Large intestine (tissue), 12 donors: ENCODE data around the gene ADCYAP1. TPM values are rescaled to one million over a fixed set of nuclear protein-coding genes. Genes with fewer than 3 reads are reported as not detected.
"Not testable (repeated sequence)": the region's sequence is repeated elsewhere in the genome, so short reads cannot be mapped to it uniquely, and the experiment has no call there.

Experiments
- DNase-seq, 2 donors: peaks; one replicate each; pipeline versions ENCODE4 v3.0.0 to v3.0.0-alpha.2; 2013
- H3K27ac ChIP-seq: one replicate; pipeline ENCODE4 v1.5.1; 2013; ENCODE audit warnings: low read length
- H3K27me3 ChIP-seq: 2 replicates; pipeline ENCODE4 v1.6.1; 2013; ENCODE audit warnings: low read length; ENCODE audit not compliant: control insufficient read depth, insufficient read depth
- H3K36me3 ChIP-seq: 2 replicates; pipeline ENCODE4 v1.6.1; 2013; ENCODE audit warnings: low read length; ENCODE audit not compliant: control insufficient read depth, insufficient read depth
- H3K4me1 ChIP-seq: one replicate; pipeline ENCODE4 v1.6.1; 2013; ENCODE audit warnings: low read length; ENCODE audit not compliant: control insufficient read depth, insufficient read depth
- H3K4me3 ChIP-seq: one replicate; pipeline ENCODE4 v1.5.1; 2013; ENCODE audit warnings: low read length
- H3K9me3 ChIP-seq: one replicate; pipeline ENCODE4 v1.6.1; 2013; ENCODE audit warnings: mild to moderate bottlenecking, low read depth, low read length, moderate library complexity; ENCODE audit not compliant: control insufficient read depth
- WGBS: methylation state at CpG from one replicate; pipeline ENCODE4 v1.1.5; 2013; ENCODE audit warnings: low lambda C conversion rate; ENCODE audit not compliant: insufficient coverage; 5-methylcytosine and 5-hydroxymethylcytosine counted together
- long read RNA-seq, 11 donors: transcript quantifications; one replicate each; lab custom pipeline, GENCODE V29; 2026
- polyA plus RNA-seq: library from polyadenylated mRNA; unstranded; fragments of 120-200 nt; gene quantifications from one replicate; pipeline ENCODE4 v1.2.1, GENCODE V29; 2013

The ADCYAP1 gene
- polyA plus RNA-seq, result 4.4 TPM
- long read RNA-seq, donor 1, partial matches to known transcripts, result 0 of 3 reads
- long read RNA-seq, donor 1, other reads (novel, unspliced or antisense), result 0 of 3 reads
- long read RNA-seq, donor 2, partial matches to known transcripts, result 0 of 1 reads
- long read RNA-seq, donor 2, other reads (novel, unspliced or antisense), result 0 of 1 reads
- long read RNA-seq, donor 3, result 0 reads
- long read RNA-seq, donor 4, result 0 reads
- long read RNA-seq, donor 5, partial matches to known transcripts, result 0 of 1 reads
- long read RNA-seq, donor 5, other reads (novel, unspliced or antisense), result 0 of 1 reads
- long read RNA-seq, donor 6, result 0 reads
- long read RNA-seq, donor 7, partial matches to known transcripts, result 0 of 1 reads
- long read RNA-seq, donor 7, other reads (novel, unspliced or antisense), result 0 of 1 reads
- long read RNA-seq, donor 8, result 0 reads
- long read RNA-seq, donor 9, result 0 reads
- long read RNA-seq, donor 10, result 0 reads
- long read RNA-seq, donor 11, partial matches to known transcripts, result 0 of 1 reads
- long read RNA-seq, donor 11, other reads (novel, unspliced or antisense), result 0 of 1 reads

DNA sequence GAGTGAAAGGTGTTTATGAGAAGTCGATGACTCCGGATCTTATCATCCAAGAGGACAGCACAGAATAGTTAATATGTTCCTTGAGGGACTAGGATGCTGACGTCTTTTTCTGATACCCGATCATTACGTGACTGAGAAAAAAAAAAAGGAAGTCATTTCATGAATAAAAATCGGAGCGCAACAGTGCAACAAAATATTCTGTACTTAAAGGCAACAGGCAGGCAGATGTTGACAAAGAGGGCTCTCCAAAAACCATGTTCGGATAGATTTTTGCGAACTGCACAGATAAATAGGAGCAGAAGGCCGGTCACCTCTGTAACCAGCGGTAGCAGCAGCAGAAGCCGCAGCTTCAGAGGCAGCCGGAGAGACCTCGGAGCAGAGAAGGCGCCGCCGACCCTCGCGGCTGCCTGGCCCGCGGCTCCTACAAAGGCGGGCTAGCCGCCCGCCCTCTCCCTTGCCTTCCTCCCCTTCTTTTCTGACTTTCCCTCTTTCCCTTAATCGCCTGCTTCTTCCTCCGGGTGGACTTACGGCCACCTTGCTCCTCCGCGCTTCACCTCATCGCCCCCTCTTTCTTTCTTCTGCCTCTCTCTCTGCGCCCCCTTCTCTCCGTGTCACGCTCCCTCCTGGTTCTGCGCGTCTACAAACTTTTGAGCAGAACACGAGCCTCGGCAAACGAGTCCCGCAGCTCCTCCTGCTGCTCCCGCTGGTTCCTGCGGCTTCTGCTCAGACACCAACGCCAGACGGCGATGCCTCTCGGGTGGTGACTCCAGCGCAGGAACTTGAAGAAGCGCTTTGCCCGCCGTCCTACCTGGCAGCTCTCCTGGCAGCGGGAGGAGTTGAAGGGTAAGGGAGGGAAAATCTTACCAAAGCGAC is at the start of gene ADCYAP1:
ADCYAP1 (plus strand) TSS at position 654 of the 873 bp plus-strand sequence. CDS start 516 bp downstream, outside the sequence.
- no peaks in the 10 kb centered on the region for H3K36me3 ChIP-seq
- peaks cover 16% of the 10 kb centered on the region for H3K4me1 ChIP-seq
- peaks cover 19% of the 10 kb centered on the region for H3K9me3 ChIP-seq
- no peak for DNase-seq
- H3K27ac ChIP-seq, result no peak within 1 kb of the TSS
- 29% methylated on average over 4 of the region's 51 CpGs for WGBS
- H3K4me3 ChIP-seq, result peak within 1 kb of the TSS; percentile 10
- H3K27me3 ChIP-seq, result peaks cover 84% of the 10 kb centered on the region

DNA sequence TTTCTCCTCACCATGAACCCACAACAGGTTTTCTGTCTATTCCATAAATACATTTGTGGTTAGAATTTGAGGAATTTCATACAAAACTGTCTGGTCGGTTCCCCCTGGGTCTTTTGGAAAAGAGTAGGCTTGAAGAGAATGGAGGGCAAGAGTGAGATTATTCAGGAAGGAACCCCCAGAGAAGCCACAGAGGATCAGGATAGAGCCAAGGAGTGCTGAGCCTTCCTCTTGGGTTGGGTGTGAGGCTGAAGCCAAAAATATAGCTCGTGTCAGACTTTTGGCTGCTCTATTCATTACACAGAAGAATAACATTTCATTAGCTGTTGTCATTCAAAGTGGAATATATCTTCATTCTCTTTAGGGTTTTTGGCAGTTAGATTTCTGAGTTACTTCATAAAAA is 46.7 kb upstream of the ADCYAP1 start:
- DNase-seq, result no peak
- Histone ChIP-seq H3K4me3 (no peak overlapping the region), H3K27me3 (no peaks in the 10 kb centered on the region), H3K4me1 (no peaks in the 10 kb centered on the region), H3K36me3 (no peaks in the 10 kb centered on the region), H3K27ac (no peak overlapping the region), H3K9me3 (no peaks in the 10 kb centered on the region)
- 86% methylated on average over 1 of the region's 2 CpGs for WGBS

DNA sequence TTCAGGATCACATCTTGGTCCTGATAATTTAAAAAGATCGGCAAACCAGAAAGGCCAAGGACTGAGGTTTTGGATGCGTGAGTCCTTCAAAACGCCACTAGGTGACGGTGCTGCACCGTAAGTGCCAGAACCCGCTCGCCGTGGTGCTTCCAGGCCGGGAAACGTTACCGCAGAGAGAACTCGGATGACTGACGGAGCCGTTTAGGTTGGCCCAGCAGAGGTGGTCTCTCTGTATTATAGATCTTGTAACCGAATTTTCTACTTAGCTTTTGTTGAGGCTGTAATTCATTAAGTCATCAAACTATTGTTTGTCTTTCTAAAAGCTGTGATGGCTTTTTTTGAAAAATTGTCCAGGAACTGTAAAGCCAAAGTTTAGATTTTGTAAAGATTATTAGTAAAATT is 39.8 kb upstream of the ADCYAP1 start:
- peaks cover 4% of the 10 kb centered on the region for H3K27me3 ChIP-seq
- peak; percentile 45 to 50 for DNase-seq
- H3K4me3 ChIP-seq, result no peak overlapping the region
- WGBS, result 0% methylated on average over 4 of the region's 15 CpGs
- H3K36me3 ChIP-seq, result no peaks in the 10 kb centered on the region
- H3K9me3 ChIP-seq, result no peaks in the 10 kb centered on the region
- no peak overlapping the region for H3K27ac ChIP-seq
- no peaks in the 10 kb centered on the region for H3K4me1 ChIP-seq

DNA sequence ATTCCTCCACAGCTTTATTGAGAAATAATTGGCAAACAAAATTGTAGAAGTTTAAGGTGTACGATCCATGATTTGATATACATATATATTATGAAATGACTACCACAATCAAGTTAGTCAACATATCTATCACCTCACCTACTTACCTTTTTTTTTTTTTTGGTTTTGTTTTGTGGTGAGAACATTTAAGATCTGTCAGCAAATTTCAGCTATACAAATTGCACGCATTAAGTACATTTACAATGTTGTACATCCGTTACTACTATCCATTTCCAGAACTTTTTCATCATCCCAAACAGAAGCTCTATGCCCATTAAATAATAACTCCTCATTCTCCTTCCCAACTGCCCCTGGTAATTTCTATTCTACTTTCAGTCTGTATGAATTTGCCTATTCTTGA is 37.4 kb upstream of the ADCYAP1 start:
- Histone ChIP-seq H3K9me3 (no peaks in the 10 kb centered on the region), H3K4me3 (no peak overlapping the region), H3K27me3 (peaks cover 4% of the 10 kb centered on the region), H3K4me1 (no peaks in the 10 kb centered on the region), H3K36me3 (no peaks in the 10 kb centered on the region), H3K27ac (no peak overlapping the region)
- 100% methylated on average over 3 of the region's 3 CpGs for WGBS
- no peak for DNase-seq

DNA sequence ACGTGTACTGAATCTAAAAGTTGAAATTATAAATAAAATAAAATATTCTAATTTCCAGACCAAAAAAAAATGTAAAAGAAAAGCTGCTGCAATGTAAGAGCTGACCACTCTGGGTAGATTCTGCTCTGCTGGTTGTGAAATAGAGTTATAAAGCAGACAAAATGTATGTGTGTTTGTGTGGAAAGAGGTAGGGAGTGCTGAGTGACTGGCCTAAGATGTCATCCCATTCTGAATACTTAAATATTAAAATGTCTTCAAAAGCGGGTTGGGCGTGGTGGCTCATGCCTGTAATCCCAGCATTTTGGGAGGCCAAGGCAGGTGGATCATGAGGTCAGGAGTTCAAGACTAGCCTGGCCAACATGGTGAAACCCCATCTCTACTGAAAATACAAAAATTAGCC is 31.2 kb upstream of the ADCYAP1 start:
- not testable (repeated sequence) for H3K9me3 ChIP-seq, H3K36me3 ChIP-seq, H3K27me3 ChIP-seq, DNase-seq, H3K4me3 ChIP-seq, H3K4me1 ChIP-seq, H3K27ac ChIP-seq
- WGBS, result no CpG with 5 or more reads among the region's 3 CpGs

DNA sequence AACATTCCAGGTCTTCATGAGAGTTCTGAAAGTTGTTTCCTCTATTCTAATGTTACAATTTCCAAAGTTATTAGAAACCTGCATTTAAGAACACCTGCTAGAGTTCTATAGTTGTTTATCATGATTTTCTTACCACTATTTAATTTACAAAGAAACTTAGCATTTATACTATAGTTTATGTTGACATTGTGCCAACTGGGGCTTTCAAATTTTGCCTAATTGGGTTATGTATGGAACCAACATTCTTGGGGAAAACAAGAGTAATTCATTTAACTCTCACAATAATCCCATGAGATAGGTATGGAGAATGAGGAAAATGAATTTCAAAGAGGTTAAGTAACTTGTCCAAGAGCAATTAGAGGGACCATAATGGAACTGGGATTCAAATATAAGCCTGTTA is 28.8 kb upstream of the ADCYAP1 start:
- Histone ChIP-seq H3K4me1 (no peaks in the 10 kb centered on the region), H3K27me3 (no peaks in the 10 kb centered on the region), H3K27ac (no peak overlapping the region), H3K4me3 (no peak overlapping the region), H3K9me3 (no peaks in the 10 kb centered on the region), H3K36me3 (no peaks in the 10 kb centered on the region)
- DNase-seq, result no peak

DNA sequence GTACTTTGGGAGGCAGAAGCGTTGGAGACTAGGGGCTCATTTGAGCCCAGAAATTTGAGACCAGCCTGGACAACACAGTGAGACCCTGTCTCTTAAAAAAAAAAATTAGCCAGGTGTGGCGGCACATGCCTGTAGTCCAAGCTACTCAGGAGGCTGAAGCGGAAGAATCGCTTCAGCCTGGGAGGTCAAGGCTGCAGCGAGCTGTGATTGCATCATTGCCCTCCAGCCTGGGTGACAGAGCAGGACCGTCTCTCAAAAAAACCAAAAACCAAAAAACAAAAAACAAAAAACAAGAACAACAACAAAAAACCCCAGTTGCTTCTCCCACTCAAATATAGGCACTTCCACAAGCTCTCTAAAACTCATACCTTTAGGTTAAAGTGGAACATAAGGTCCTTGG is 27.4 kb upstream of the ADCYAP1 start:
- DNase-seq, result no peak
- no peak overlapping the region for H3K27ac ChIP-seq
- H3K36me3 ChIP-seq, result no peaks in the 10 kb centered on the region
- H3K27me3 ChIP-seq, result no peaks in the 10 kb centered on the region
- H3K4me1 ChIP-seq, result no peaks in the 10 kb centered on the region
- H3K4me3 ChIP-seq, result no peak overlapping the region
- no peaks in the 10 kb centered on the region for H3K9me3 ChIP-seq
- WGBS, result no CpG with 5 or more reads among the region's 6 CpGs

DNA sequence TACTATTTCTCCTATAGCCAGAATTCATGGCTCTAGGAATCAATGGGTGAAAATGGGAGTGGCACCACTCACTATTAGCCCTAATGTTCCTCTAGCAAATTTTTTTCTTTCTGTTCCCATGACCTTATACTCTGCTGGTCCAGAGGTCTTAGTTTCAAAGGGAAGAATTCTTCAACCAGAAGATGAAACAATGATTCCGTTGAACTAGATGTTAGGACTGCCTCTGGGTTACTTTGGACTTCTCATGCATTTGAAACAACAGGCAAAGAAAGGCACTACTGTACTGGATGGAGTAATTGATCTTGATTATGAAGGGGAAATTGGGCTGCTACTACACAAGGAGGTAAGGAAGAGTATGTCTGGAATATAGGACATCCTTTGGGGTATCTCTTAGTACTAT is 18.6 kb upstream of the ADCYAP1 start:
- DNase-seq, result no peak
- Histone ChIP-seq H3K9me3 (no peaks in the 10 kb centered on the region), H3K27me3 (no peaks in the 10 kb centered on the region), H3K4me1 (no peaks in the 10 kb centered on the region), H3K4me3 (no peak overlapping the region), H3K36me3 (no peaks in the 10 kb centered on the region), H3K27ac (no peak overlapping the region)
- 100% methylated on average over 1 of the region's 1 CpG for WGBS

DNA sequence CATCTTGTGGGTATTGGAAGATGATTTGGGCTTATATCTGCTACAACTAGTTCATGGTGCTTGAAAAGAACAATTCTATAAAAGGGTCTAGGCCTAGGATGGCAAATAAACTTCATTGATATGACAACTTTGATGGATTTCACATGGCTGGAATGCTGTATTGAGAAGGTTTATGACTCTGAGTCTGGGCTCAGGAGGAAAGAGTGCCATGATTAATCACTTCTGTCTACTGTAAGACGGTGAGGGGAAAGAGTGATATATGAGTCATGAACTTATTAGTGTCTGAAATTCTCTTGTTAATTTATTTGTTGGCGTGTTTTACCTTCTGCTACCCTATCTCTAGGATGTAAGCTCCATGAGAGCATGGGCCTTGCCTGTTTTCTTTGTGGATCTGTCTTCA is 17.0 kb upstream of the ADCYAP1 start:
- Histone ChIP-seq H3K27me3 (no peaks in the 10 kb centered on the region), H3K27ac (no peak overlapping the region), H3K4me3 (no peak overlapping the region), H3K36me3 (no peaks in the 10 kb centered on the region), H3K4me1 (no peaks in the 10 kb centered on the region), H3K9me3 (no peaks in the 10 kb centered on the region)
- DNase-seq, result no peak
- WGBS, result 100% methylated on average over 1 of the region's 2 CpGs

DNA sequence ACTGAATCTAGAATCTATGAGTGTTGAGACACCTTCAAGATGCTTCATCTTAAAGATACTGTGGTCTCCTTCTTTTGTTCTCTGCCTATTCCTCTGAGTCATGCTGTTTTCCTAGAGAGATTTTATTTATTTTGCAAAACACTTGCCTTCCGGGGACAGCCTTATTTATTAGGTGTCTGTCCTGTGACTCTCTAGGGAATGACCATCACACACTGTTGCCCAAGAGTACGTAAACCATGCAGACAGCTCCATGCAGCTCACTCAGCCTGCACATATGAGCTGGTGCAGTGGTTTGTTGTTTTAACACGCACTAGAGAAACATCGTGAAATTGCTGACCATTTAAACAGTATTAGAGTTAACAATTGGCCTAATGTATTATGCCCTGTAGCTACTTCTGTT is 12.4 kb upstream of the ADCYAP1 start:
- Histone ChIP-seq H3K4me1 (no peaks in the 10 kb centered on the region), H3K27ac (no peak overlapping the region), H3K27me3 (no peaks in the 10 kb centered on the region), H3K36me3 (no peaks in the 10 kb centered on the region), H3K4me3 (no peak overlapping the region), H3K9me3 (no peaks in the 10 kb centered on the region)
- DNase-seq, result no peak
- WGBS, result no CpG with 5 or more reads among the region's 4 CpGs
